H1 (cell line): Measurements from ENCODE around the gene SLC30A10. TPM values are rescaled to one million over a fixed set of nuclear protein-coding genes. Genes with fewer than 3 reads are reported as not detected.

ENCODE experiments used
- CTCF ChIA-PET: fragments of 300-600 bp; sonication (Branson Sonifier 250); formaldehyde crosslinking; loops from one replicate; lab custom pipeline; 2021; ENCODE audit not compliant: partially characterized antibody; lab: Charles Lee
- POLR2A ChIA-PET: fragments of 300-600 bp; sonication (Branson Sonifier 250); formaldehyde crosslinking; loops from one replicate; lab custom pipeline; 2021; ENCODE audit warnings: inconsistent platforms; ENCODE audit not compliant: partially characterized antibody; lab: Charles Lee
- DNase-seq, 2 experiments: peaks; one replicate each; pipeline versions ENCODE4 v3.0.0 to v3.0.0-alpha.2; 2010 to 2022; ENCODE audit warnings: low spot score in 2 of 2, low read depth in 1 of 2, mixed read lengths in 1 of 2
- FAIRE-seq: peaks from 2 replicates; lab custom pipeline; 2011; peaks lifted over from hg19 to GRCh38; lab: Jason Lieb, UNC
- H2AFZ ChIP-seq: 2 replicates; pipeline ENCODE4 v1.8.1; 2012; ENCODE audit warnings: low read length, inconsistent platforms
- H2AK5ac ChIP-seq: 2 replicates; pipeline ENCODE4 v1.6.1; 2013; ENCODE audit warnings: low read depth, low read length
- H2BK120ac ChIP-seq: replicated peaks from 2 replicates; pipeline ENCODE3; 2013; ENCODE audit warnings: low read depth, low read length, inconsistent platforms
- H2BK12ac ChIP-seq: 2 replicates; pipeline ENCODE4 v1.6.1; 2013; ENCODE audit warnings: low read depth, low read length
- H2BK15ac ChIP-seq: 2 replicates; pipeline ENCODE4 v1.6.1; 2013; ENCODE audit warnings: low read length
- H2BK20ac ChIP-seq: 2 replicates; pipeline ENCODE4 v1.6.1; 2013; ENCODE audit warnings: low read length
- H2BK5ac ChIP-seq: 2 replicates; pipeline ENCODE4 v1.6.1; 2013; ENCODE audit warnings: low read depth, low read length
- H3K14ac ChIP-seq: 2 replicates; pipeline ENCODE4 v1.6.1; 2013; ENCODE audit warnings: inconsistent platforms; ENCODE audit not compliant: insufficient read length
- H3K18ac ChIP-seq: 2 replicates; pipeline ENCODE4 v1.6.1; 2013; ENCODE audit warnings: low read length; ENCODE audit errors: extremely low read depth
- H3K23ac ChIP-seq: 2 replicates; pipeline ENCODE4 v1.6.1; 2013; ENCODE audit warnings: inconsistent platforms; ENCODE audit not compliant: insufficient read length
- H3K23me2 ChIP-seq: 2 replicates; pipeline ENCODE4 v1.6.1; 2013; ENCODE audit warnings: low read depth, low read length
- H3K27ac ChIP-seq: 2 replicates; pipeline ENCODE4 v1.6.1; 2011; ENCODE audit warnings: low read depth, low read length, inconsistent platforms
- H3K27me3 ChIP-seq, 4 experiments: replicated peaks in 1 of 4; 1 replicate in 1 of 4; 2 replicates in 3 of 4; pipeline versions ENCODE4 v1.6.1 to v1.8.1; 2011 to 2013; ENCODE audit warnings: low read length in 3 of 4, mild to moderate bottlenecking in 3 of 4, inconsistent platforms in 2 of 4, mixed read lengths in 2 of 4, moderate library complexity in 1 of 4; ENCODE audit not compliant: control insufficient read depth in 3 of 4, insufficient read depth in 3 of 4; ENCODE audit errors: extremely low read depth in 1 of 4
- H3K36me3 ChIP-seq, 4 experiments: 2 replicates each; pipeline versions ENCODE4 v1.6.1 to v1.8.1; 2011 to 2013; ENCODE audit warnings: mild to moderate bottlenecking in 4 of 4, low read length in 3 of 4, moderate library complexity in 2 of 4, control low read depth in 1 of 4, inconsistent platforms in 1 of 4; ENCODE audit not compliant: insufficient read depth in 4 of 4, control insufficient read depth in 2 of 4
- H3K4ac ChIP-seq: replicated peaks from 2 replicates; pipeline ENCODE3; 2013; ENCODE audit warnings: low read length, low read depth, mixed read lengths, inconsistent platforms; ENCODE audit not compliant: insufficient read length
- H3K4me1 ChIP-seq, 4 experiments: replicated peaks in 1 of 4; 1 replicate in 1 of 4; 2 replicates in 3 of 4; pipeline versions ENCODE4 v1.6.1 to v1.8.1; 2011 to 2013; ENCODE audit warnings: low read length in 3 of 4, inconsistent platforms in 2 of 4, mixed read lengths in 1 of 4; ENCODE audit not compliant: insufficient read depth in 4 of 4, control insufficient read depth in 3 of 4
- H3K4me2 ChIP-seq, 2 experiments: 2 replicates each; pipeline versions ENCODE4 v1.6.1 to v1.8.1; 2011 to 2013; ENCODE audit warnings: low read depth in 2 of 2, low read length in 2 of 2, control low read depth in 1 of 2, inconsistent platforms in 1 of 2, mild to moderate bottlenecking in 1 of 2; ENCODE audit not compliant: insufficient read depth in 1 of 2
- H3K4me3 ChIP-seq, 4 experiments: fragments of 200-600, 300-600 bp in 1 of 4; sonication (generic), shearing (Covaris generic), sonication (Bioruptor Twin) in 1 of 4; 2 replicates each; pipeline versions ENCODE4 v1.5.1 to v1.8.1; 2011 to 2016; ENCODE audit warnings: low read length in 4 of 4, low read depth in 3 of 4, control low read depth in 2 of 4, inconsistent platforms in 2 of 4, mild to moderate bottlenecking in 2 of 4, mixed read lengths in 1 of 4, moderate library complexity in 1 of 4; ENCODE audit not compliant: insufficient read depth in 2 of 4; ENCODE audit errors: extremely low read depth in 1 of 4
- H3K56ac ChIP-seq: replicated peaks from 2 replicates; pipeline ENCODE3; 2013; ENCODE audit warnings: low read depth, mild to moderate bottlenecking, mixed read lengths, low read length, inconsistent platforms; ENCODE audit not compliant: insufficient read length
- H3K79me1 ChIP-seq: 2 replicates; pipeline ENCODE4 v1.6.1; 2013; ENCODE audit warnings: low read depth, low read length, control low read depth
- H3K79me2 ChIP-seq, 2 experiments: 2 replicates each; pipeline versions ENCODE4 v1.6.1 to v1.8.1; 2012 to 2013; ENCODE audit warnings: low read length in 2 of 2, mild to moderate bottlenecking in 2 of 2, inconsistent platforms in 1 of 2; ENCODE audit not compliant: insufficient read depth in 2 of 2, control insufficient read depth in 1 of 2
- H3K9ac ChIP-seq, 4 experiments: replicated peaks in 1 of 4; 1 replicate in 1 of 4; 2 replicates in 3 of 4; pipeline versions ENCODE4 v1.6.1 to v1.8.1; 2011 to 2013; ENCODE audit warnings: low read depth in 3 of 4, low read length in 3 of 4, control low read depth in 2 of 4, mild to moderate bottlenecking in 2 of 4, moderate library complexity in 2 of 4, inconsistent platforms in 1 of 4; ENCODE audit errors: extremely low read depth in 1 of 4
- H3K9me3 ChIP-seq, 2 experiments: 2 replicates each; pipeline versions ENCODE4 v1.6.1 to v1.8.1; 2012 to 2013; ENCODE audit warnings: mild to moderate bottlenecking in 2 of 2, moderate library complexity in 2 of 2, control low read depth in 1 of 2, inconsistent platforms in 1 of 2, low read depth in 1 of 2, low read length in 1 of 2, mixed read lengths in 1 of 2; ENCODE audit not compliant: insufficient read depth in 2 of 2
- H4K20me1 ChIP-seq, 2 experiments: replicated peaks in 1 of 2; 2 replicates each; pipeline versions ENCODE3 to v1.8.1; 2011 to 2013; ENCODE audit warnings: inconsistent platforms in 2 of 2, low read length in 2 of 2, mild to moderate bottlenecking in 1 of 2; ENCODE audit not compliant: insufficient read depth in 2 of 2, control insufficient read depth in 1 of 2
- H4K5ac ChIP-seq: 2 replicates; pipeline ENCODE4 v1.6.1; 2013; ENCODE audit warnings: low read length, low read depth, mixed read lengths, inconsistent platforms; ENCODE audit not compliant: insufficient read length
- H4K8ac ChIP-seq: 2 replicates; pipeline ENCODE4 v1.8.0; 2013; ENCODE audit warnings: mild to moderate bottlenecking, moderate library complexity, low read length, inconsistent platforms; ENCODE audit not compliant: insufficient read depth; ENCODE audit errors: extremely low read depth
- H4K91ac ChIP-seq: replicated peaks from 2 replicates; pipeline ENCODE3; 2013; ENCODE audit warnings: low read length, mixed read lengths, inconsistent platforms; ENCODE audit not compliant: insufficient read length
- KDM4A ChIP-seq: IDR thresholded peaks from one replicate; pipeline ENCODE4 v1.7.1; 2012; ENCODE audit warnings: low read depth, mild to moderate bottlenecking, moderate library complexity, low read length, inconsistent platforms; ENCODE audit not compliant: severe bottlenecking
- PHF8 ChIP-seq: fragments of 200-600 bp; sonication (generic); conservative IDR thresholded peaks from 2 replicates; pipeline ENCODE4 v1.7.1; 2012; ENCODE audit warnings: low read depth, mild to moderate bottlenecking, inconsistent platforms, low read length, moderate library complexity
- RXRA ChIP-seq: IDR thresholded peaks from 2 replicates; pipeline ENCODE4 v1.6.1; 2011; ENCODE audit warnings: low read depth, mild to moderate bottlenecking, low read length, moderate library complexity; ENCODE audit not compliant: insufficient read depth
- SIN3A ChIP-seq, 2 experiments: IDR thresholded peaks in 1 of 2; conservative IDR thresholded peaks in 1 of 2; 2 replicates each; pipeline ENCODE4 v1.6.1; 2011 to 2012; ENCODE audit warnings: low read length in 2 of 2, improper control_type of control experiment in 1 of 2, low read depth in 1 of 2, mild to moderate bottlenecking in 1 of 2
- SP4 ChIP-seq: IDR thresholded peaks from 2 replicates; pipeline ENCODE4 v1.6.1; 2012; ENCODE audit warnings: low read length, inconsistent platforms
- TBP ChIP-seq: IDR thresholded peaks from 2 replicates; pipeline ENCODE4 v1.6.1; 2011; ENCODE audit warnings: low read depth, low read length, improper control_type of control experiment
- WGBS, 2 experiments: shearing (Covaris generic) in 1 of 2; methylation state at CpG; one replicate each; pipeline versions ENCODE4 v1.1.6 to v1.1.7; 2013 to 2015; ENCODE audit warnings: low lambda C conversion rate in 2 of 2, mixed read lengths in 2 of 2, inconsistent platforms in 1 of 2, low coverage in 1 of 2, missing lambda C conversion rate in 1 of 2; ENCODE audit not compliant: insufficient replicate concordance in 2 of 2, insufficient coverage in 1 of 2, insufficient read length in 1 of 2; ENCODE audit errors: extremely low coverage in 1 of 2, missing lambda C conversion rate in 1 of 2; 5-methylcytosine and 5-hydroxymethylcytosine counted together
- polyA plus RNA-seq, 7 experiments: library from polyadenylated mRNA; depleted of rRNA in 3 of 7; stranded (reverse) in 5 of 7; unstranded in 2 of 7; fragments of >200 nt in 5 of 7; fragments of 200-250 nt in 2 of 7; gene quantifications; 1 replicate in 5 of 7; 2 replicates in 1 of 7; 4 replicates in 1 of 7; pipeline versions ENCODE4 v1.2.1 to v1.2.3, GENCODE V29; 2011 to 2013; ENCODE audit warnings: missing spikeins in 2 of 7, mixed read lengths in 2 of 7
- total RNA-seq: library from RNA; stranded (reverse); fragmentation: NEBNext Ultra II Directional; extraction: Animal tissue kit (Norgen Biotek cat#: 25700); gene quantifications from 2 replicates; pipeline ENCODE4 v1.2.1, GENCODE V29; 2021

Gene SLC30A10
- total and polyA plus RNA-seq, 2 of the 8 experiments (the other 6 are each of a cell fraction or from before 2014, with no cell fraction given): 0.23 to 0.61 TPM

DNA sequence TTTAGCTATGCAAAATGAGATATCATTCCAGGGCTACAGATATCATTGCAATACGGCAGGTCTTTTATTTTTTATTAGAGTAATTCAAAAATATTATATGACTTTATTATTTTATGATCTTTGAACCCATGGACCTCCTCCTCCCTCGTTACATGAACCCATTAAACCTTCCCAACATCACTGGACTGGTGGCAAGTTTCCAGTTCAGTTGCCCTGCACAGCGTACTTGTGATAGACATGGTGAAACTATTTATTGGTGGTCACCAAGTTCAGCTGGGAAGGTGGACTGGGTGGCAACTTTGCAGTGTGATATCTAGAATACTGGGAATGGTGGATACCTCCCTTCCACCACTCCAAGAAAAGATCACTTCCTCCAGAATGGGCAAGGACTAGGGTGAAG, 52.5 kb downstream of the SLC30A10 start:
- H4K8ac ChIP-seq: no peak overlapping the region
- H2BK15ac ChIP-seq: no peak overlapping the region
- no peak overlapping the region for H3K4me2 ChIP-seq
- POLR2A ChIA-PET: interaction anchor here (0.6 kb wide), 1 partner anchor 91 kb away, joined by 3 read pairs; no protein-coding TSS in a partner anchor
- H3K23ac ChIP-seq: no peak overlapping the region
- H3K9ac ChIP-seq: no peak overlapping the region
- no peaks in the 10 kb centered on the region for H3K36me3 ChIP-seq
- H3K79me1 ChIP-seq: no peaks in the 10 kb centered on the region
- H2AK5ac ChIP-seq: no peak overlapping the region
- no peak overlapping the region for H2BK5ac ChIP-seq
- CTCF ChIA-PET: no interaction called here
- 92% methylated on average over 3 of the region's 3 CpGs; no CpG with 5 or more reads in 1 of the 2 experiments for WGBS, 2 experiments
- no peak for DNase-seq
- H3K27me3 ChIP-seq: no peaks in the 10 kb centered on the region
- no peak overlapping the region for H3K56ac ChIP-seq
- H3K4me1 ChIP-seq: no peaks in the 10 kb centered on the region; a peak in 2 of 7 replicates
- H3K79me2 ChIP-seq: no peaks in the 10 kb centered on the region
- FAIRE-seq: no peak
- no peaks in the 10 kb centered on the region for H3K23me2 ChIP-seq
- no peak for TF ChIP-seq TBP
- TF ChIP-seq RXRA: no peak
- TF ChIP-seq SIN3A (conservative IDR thresholded peaks at IDR 0.05 in 1 of 2, IDR thresholded peaks at IDR 0.05 in 1 of 2; ENCODE audit: low read depth in 1 of 2, low read length in 2 of 2): no peak
- TF ChIP-seq SP4: no peak
- TF ChIP-seq KDM4A: no peak
- no peak for TF ChIP-seq PHF8
- H3K9me3 ChIP-seq: no peaks in the 10 kb centered on the region
- no peak overlapping the region for H3K14ac ChIP-seq
- H4K20me1 ChIP-seq: no peaks in the 10 kb centered on the region
- H2AFZ ChIP-seq: no peak overlapping the region
- H3K27ac ChIP-seq: no peak overlapping the region
- no peak overlapping the region for H2BK20ac ChIP-seq
- no peak overlapping the region for H2BK120ac ChIP-seq
- H3K18ac ChIP-seq: no peak overlapping the region
- no peak overlapping the region for H2BK12ac ChIP-seq
- no peak overlapping the region for H3K4me3 ChIP-seq
- H4K5ac ChIP-seq: no peak overlapping the region
- no peak overlapping the region for H4K91ac ChIP-seq
- no peak overlapping the region for H3K4ac ChIP-seq
